Adrenal gland (tissue), 12 donors: ENCODE results near the gene CCNDBP1. TPM values are rescaled to one million over a fixed set of nuclear protein-coding genes. Genes with fewer than 3 reads are reported as not detected.

Experiments used
- DNase-seq, 7 donors: peaks; one replicate each; pipeline ENCODE4 v3.0.0-alpha.2; 2019 to 2020
- H3K27ac ChIP-seq, 5 donors: fragments of 200-600 bp; sonication (generic) in 4 of 5; 1 replicate in 3 of 5; 2 replicates in 2 of 5; pipeline versions ENCODE4 v1.5.1 to v1.8.0; 2016 to 2020; ENCODE audit warnings: mild to moderate bottlenecking in 1 of 5
- H3K27me3 ChIP-seq: fragments of 200-600 bp; 2 replicates; pipeline ENCODE4 v1.8.0; 2021
- H3K36me3 ChIP-seq, 2 donors: fragments of 200-600 bp; replicated peaks in 1 of 2; 1 replicate in 1 of 2; 2 replicates in 1 of 2; pipeline versions ENCODE4 v1.5.1 to v1.8.0; 2018 to 2022
- H3K4me1 ChIP-seq, 2 donors: fragments of 200-600 bp; replicated peaks in 1 of 2; 1 replicate in 1 of 2; 2 replicates in 1 of 2; pipeline versions ENCODE4 v1.5.1 to v1.8.0; 2018 to 2021
- H3K4me3 ChIP-seq, 4 donors: fragments of 200-600 bp; sonication (generic) in 3 of 4; one replicate each; pipeline ENCODE4 v1.5.1; 2016 to 2018
- H3K9me3 ChIP-seq, 3 donors: fragments of 200-600 bp; sonication (generic) in 1 of 3; replicated peaks in 1 of 3; 1 replicate in 2 of 3; 2 replicates in 1 of 3; pipeline versions ENCODE4 v1.5.1 to v1.8.0; 2016 to 2021
- POLR2A ChIP-seq, 2 donors: fragments of 450-650 bp; IDR thresholded peaks; one replicate each; pipeline ENCODE4 v1.6.1; 2017; ENCODE audit warnings: antibody characterized with exemption in 2 of 2, mild to moderate bottlenecking in 2 of 2, moderate library complexity in 1 of 2
- WGBS, 4 donors: extraction: QIAGEN DNeasy Blood & Tissue Kit in 2 of 4; methylation state at CpG; one replicate each; pipeline versions ENCODE4 v1.1.5 to v1.1.7; 2013 to 2017; 5-methylcytosine and 5-hydroxymethylcytosine counted together
- intact Hi-C, 2 donors: fragments of 100-400 bp; cut with DNase I; formaldehyde crosslinking; loops; one replicate each; pipeline versions ENCODE4 v1.14.1 to v1.15.0; 2022 to 2023
- polyA plus RNA-seq, 3 donors: library from polyadenylated mRNA; stranded (reverse); fragments of 200-250 nt in 2 of 3; fragments of 350-450 nt in 1 of 3; fragmentation: Illumina TruSeq in 1 of 3; extraction: RNeasy Lipid Tissue Mini Kit (QIAGEN cat#74804) in 1 of 3; gene quantifications; one replicate each; pipeline ENCODE4 v1.2.3, GENCODE V29; 2013 to 2014
- total RNA-seq, 9 donors: library from RNA; depleted of rRNA in 4 of 9; stranded (reverse); fragments of >200 nt in 4 of 9; fragments of 120-200 nt in 1 of 9; fragmentation: NEBNext Ultra II Directional in 1 of 9; extraction: Animal tissue kit (Norgen Biotek cat#: 25700) in 1 of 9; gene quantifications; one replicate each; pipeline versions ENCODE4 v1.1.0 to v1.2.4, GENCODE V29; 2013 to 2023
- TF ChIP-seq, protein P1 (sequence below), 6 experiments: fragments of 450-650 bp in 4 of 6; fragments of 200-600 bp in 2 of 6; sonication (generic) in 1 of 6; IDR thresholded peaks; 1 replicate in 5 of 6; 2 replicates in 1 of 6; pipeline versions ENCODE4 v1.5.1 to v1.8.0; 2016 to 2021; ENCODE audit warnings: antibody characterized with exemption in 6 of 6, mild to moderate bottlenecking in 2 of 6, moderate library complexity in 1 of 6
- donor health status: healthy with polysubstance abuse.
- donor health status: Bipolar disorder and iron deficiency.
- donor health status: DM: yes; HTN: yes; CAD: no.
- donor health status: DM: no; HTN: no; CAD: no.
- donor health status: DM: no; HTN: no; CAD: no.
- donor health status: DM: yes; HTN: yes; CAD: no.

The CCNDBP1 gene
- total and polyA plus RNA-seq, 12 donors: 34.1 to 160 (median 89.8) TPM

DNA sequence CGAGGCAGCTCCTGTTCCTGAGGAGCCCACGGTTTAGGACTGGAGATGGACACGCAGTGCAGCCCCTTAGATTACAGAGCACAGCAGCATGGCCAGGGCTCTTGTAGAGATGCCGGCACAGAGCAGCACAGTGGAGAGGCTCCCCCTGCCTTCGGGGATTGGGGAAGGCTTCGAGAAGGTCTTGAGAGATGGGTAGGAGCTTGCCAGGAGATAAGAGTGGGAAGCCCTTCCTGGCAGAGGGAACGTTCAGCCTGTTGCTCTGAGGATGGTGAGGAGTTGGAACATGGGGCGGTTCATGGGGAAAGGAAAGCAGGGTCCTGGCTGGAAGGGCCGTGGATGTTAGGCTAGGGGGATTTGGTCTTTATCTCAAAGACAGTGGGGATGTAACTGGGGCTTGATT, 25.6 kb downstream of the CCNDBP1 start:
- intact Hi-C loops: no loop called here
- H3K4me3 ChIP-seq: no peak overlapping the region
- H3K9me3 ChIP-seq: no peaks in the 10 kb centered on the region
- H3K4me1 ChIP-seq: no peaks in the 10 kb centered on the region
- TF ChIP-seq POLR2A (IDR thresholded peaks at IDR 0.05): no peak
- TF ChIP-seq, protein P1, sequence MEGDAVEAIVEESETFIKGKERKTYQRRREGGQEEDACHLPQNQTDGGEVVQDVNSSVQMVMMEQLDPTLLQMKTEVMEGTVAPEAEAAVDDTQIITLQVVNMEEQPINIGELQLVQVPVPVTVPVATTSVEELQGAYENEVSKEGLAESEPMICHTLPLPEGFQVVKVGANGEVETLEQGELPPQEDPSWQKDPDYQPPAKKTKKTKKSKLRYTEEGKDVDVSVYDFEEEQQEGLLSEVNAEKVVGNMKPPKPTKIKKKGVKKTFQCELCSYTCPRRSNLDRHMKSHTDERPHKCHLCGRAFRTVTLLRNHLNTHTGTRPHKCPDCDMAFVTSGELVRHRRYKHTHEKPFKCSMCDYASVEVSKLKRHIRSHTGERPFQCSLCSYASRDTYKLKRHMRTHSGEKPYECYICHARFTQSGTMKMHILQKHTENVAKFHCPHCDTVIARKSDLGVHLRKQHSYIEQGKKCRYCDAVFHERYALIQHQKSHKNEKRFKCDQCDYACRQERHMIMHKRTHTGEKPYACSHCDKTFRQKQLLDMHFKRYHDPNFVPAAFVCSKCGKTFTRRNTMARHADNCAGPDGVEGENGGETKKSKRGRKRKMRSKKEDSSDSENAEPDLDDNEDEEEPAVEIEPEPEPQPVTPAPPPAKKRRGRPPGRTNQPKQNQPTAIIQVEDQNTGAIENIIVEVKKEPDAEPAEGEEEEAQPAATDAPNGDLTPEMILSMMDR (IDR thresholded peaks at IDR 0.05): no peak
- H3K36me3 ChIP-seq: no peaks in the 10 kb centered on the region
- no peak overlapping the region for H3K27ac ChIP-seq
- 75 to 79% (median 75%) methylated on average over 9 of the region's 9 CpGs for WGBS, 4 donors
- no peaks in the 10 kb centered on the region for H3K27me3 ChIP-seq
- DNase-seq: peak in 1 of 7 donors; percentile 18

DNA sequence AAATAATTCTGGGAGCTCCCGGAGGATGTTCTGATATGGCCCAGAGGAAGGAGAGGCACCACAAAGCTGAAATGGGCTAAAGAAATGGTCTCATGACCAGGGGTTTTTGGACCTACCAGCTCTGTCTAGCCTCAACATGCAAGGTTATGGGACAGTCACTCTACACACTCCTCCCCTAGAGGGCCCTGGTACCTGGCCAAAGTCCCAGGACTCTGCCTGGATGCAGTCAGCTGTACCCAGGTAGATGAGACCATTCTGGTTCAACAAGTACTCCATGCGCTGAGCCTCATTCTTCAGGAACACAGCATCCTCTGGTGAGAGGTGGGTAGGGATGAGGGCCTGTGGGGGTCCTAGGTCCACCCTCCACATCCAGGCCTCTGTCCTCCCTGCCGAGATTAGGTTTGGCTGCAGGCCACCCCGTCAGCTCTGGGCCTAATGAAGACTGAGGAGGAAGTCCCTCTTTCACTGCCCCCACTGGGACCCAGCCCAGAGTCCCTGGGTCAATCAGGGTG, 26.1 kb downstream of the CCNDBP1 start:
- intact Hi-C loops: no loop called here
- whole genome bisulfite sequencing, 4 donors: 69 to 84% (median 77%) methylated on average over 3 to 4 of the region's 4 CpGs
- DNase-seq: peak in 1 of 7 donors; percentile 21

DNA sequence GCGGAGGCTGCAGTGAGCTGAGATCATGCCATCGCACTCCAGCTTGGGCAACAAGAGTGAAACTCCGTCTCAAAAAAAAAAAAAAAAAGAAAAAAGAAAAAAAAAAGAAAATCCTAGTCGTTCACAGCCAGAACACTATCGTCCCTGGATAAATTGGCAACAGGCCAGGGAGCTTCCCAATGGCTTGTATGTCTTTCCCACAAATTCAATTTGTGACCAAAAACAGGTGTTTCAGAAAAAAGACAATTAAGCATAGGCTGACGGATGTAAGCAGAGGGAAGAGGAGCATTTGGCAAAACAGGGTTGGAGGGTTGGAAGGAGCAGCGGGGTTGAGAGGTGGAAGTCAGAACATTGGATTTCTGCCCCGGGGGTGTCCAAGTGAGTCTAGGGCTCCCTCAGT, 27.1 kb downstream of the CCNDBP1 start:
- WGBS, 4 donors: 67 to 79% (median 72%) methylated on average over 8 of the region's 8 CpGs

More for the DNA sequence above, 26.1 kb downstream of the CCNDBP1 start:
- no peaks in the 10 kb centered on the region for H3K4me1 ChIP-seq
- no peaks in the 10 kb centered on the region for H3K36me3 ChIP-seq
- H3K27me3 ChIP-seq: no peaks in the 10 kb centered on the region
- TF ChIP-seq, protein P1 (IDR thresholded peaks at IDR 0.05): no peak
- TF ChIP-seq POLR2A (IDR thresholded peaks at IDR 0.05): no peak
- H3K9me3 ChIP-seq: no peaks in the 10 kb centered on the region
- H3K27ac ChIP-seq: no peak overlapping the region
- no peak overlapping the region for H3K4me3 ChIP-seq

DNA sequence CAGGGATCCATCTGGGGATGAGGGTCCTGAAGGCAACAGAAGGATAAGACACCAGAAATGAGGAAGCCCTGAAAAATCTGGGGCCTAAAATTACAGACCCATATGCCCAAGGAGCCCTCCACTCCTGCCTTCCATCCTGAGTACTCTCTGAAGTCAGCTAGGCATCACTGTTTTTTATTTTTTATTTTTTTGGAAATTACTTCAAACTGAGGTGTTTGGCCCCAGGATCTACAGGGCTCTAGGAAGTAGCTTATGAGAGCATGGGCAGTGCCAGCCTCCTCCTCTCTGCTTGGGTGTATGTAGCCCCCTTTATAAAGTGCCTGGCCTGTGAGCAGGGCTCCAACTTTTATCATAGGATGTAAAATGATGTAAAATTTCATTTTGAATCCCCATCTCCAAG, 27.7 kb downstream of the CCNDBP1 start:
- TF ChIP-seq, protein P1 (IDR thresholded peaks at IDR 0.05): no peak
- no peak for TF ChIP-seq POLR2A (IDR thresholded peaks at IDR 0.05)
- intact Hi-C loops: no loop called here
- no peaks in the 10 kb centered on the region for H3K9me3 ChIP-seq
- no peaks in the 10 kb centered on the region for H3K36me3 ChIP-seq
- no peaks in the 10 kb centered on the region for H3K27me3 ChIP-seq
- no peak overlapping the region for H3K27ac ChIP-seq
- H3K4me1 ChIP-seq: no peaks in the 10 kb centered on the region
- H3K4me3 ChIP-seq: no peak overlapping the region
- DNase-seq: no peak

More for the DNA sequence above, 27.1 kb downstream of the CCNDBP1 start:
- no peak overlapping the region for H3K27ac ChIP-seq
- no peaks in the 10 kb centered on the region for H3K27me3 ChIP-seq
- TF ChIP-seq, protein P1 (IDR thresholded peaks at IDR 0.05): no peak
- no peak for TF ChIP-seq POLR2A (IDR thresholded peaks at IDR 0.05)
- H3K4me1 ChIP-seq: no peaks in the 10 kb centered on the region
- H3K9me3 ChIP-seq: no peaks in the 10 kb centered on the region
- no peak overlapping the region for H3K4me3 ChIP-seq
- H3K36me3 ChIP-seq: no peaks in the 10 kb centered on the region
- peak in 1 of 7 donors; percentile 11 for DNase-seq
- intact Hi-C loops: no loop called here
